Osteoblast (primary cell): ENCODE results near the gene CDKN1C. TPM values are rescaled to one million over a fixed set of nuclear protein-coding genes. Genes with fewer than 3 reads are reported as not detected.

Experiments
- DNase-seq: peaks from one replicate; pipeline ENCODE4 v3.0.0; 2011; ENCODE audit warnings: low spot score, mixed read lengths; ENCODE audit not compliant: insufficient read length; ENCODE audit errors: missing footprints
- H2AFZ ChIP-seq: 2 replicates; pipeline ENCODE4 v1.6.0; 2011; ENCODE audit warnings: mild to moderate bottlenecking, low read length
- H3K27ac ChIP-seq: 2 replicates; pipeline ENCODE4 v1.5.1; 2011; ENCODE audit warnings: mild to moderate bottlenecking, low read depth, low read length, moderate library complexity
- H3K27me3 ChIP-seq: 2 replicates; pipeline ENCODE4 v1.6.0; 2012; ENCODE audit warnings: mild to moderate bottlenecking, control low read depth, inconsistent platforms, low read length, moderate library complexity; ENCODE audit not compliant: insufficient read depth
- H3K36me3 ChIP-seq: 2 replicates; pipeline ENCODE4 v1.5.1; 2011; ENCODE audit warnings: mild to moderate bottlenecking, low read length, control low read depth, moderate library complexity; ENCODE audit not compliant: insufficient read depth
- H3K4me1 ChIP-seq: 2 replicates; pipeline ENCODE4 v1.5.1; 2011; ENCODE audit warnings: mild to moderate bottlenecking, low read length, control low read depth, moderate library complexity; ENCODE audit not compliant: insufficient read depth
- H3K4me2 ChIP-seq: 2 replicates; pipeline ENCODE4 v1.6.0; 2011; ENCODE audit warnings: mild to moderate bottlenecking, low read length; ENCODE audit not compliant: insufficient read depth
- H3K4me3 ChIP-seq: fragments of 200-600 bp; sonication (generic); 3 replicates; pipeline ENCODE4 v1.5.1; 2012; ENCODE audit warnings: mild to moderate bottlenecking, low read length, inconsistent platforms; ENCODE audit not compliant: insufficient read depth
- H3K79me2 ChIP-seq: 2 replicates; pipeline ENCODE4 v1.6.0; 2012; ENCODE audit warnings: mild to moderate bottlenecking, low read length, control low read depth, inconsistent platforms; ENCODE audit not compliant: insufficient read depth
- H3K9me3 ChIP-seq: 2 replicates; pipeline ENCODE4 v1.5.1; 2011; ENCODE audit warnings: low read depth, low read length, control low read depth
- H4K20me1 ChIP-seq: 2 replicates; pipeline ENCODE4 v1.6.0; 2012; ENCODE audit warnings: mild to moderate bottlenecking, low read length, control low read depth; ENCODE audit not compliant: insufficient read depth
- CTCF ChIP-seq: IDR thresholded peaks from 2 replicates; pipeline ENCODE4 v1.5.1; 2011; ENCODE audit warnings: mild to moderate bottlenecking, low read depth, low read length, moderate library complexity; ENCODE audit errors: extremely low read depth
- total RNA-seq: library from RNA; depleted of rRNA; stranded (reverse); fragments of >200 nt; gene quantifications from 2 replicates; pipeline ENCODE4 v1.2.3, GENCODE V29; 2012

CDKN1C gene
- total RNA-seq, 1 donor = 10.9 TPM

- H3K27me3 ChIP-seq = no peaks in the 10 kb centered on the region
- no peak for TF ChIP-seq CTCF
- H3K9me3 ChIP-seq = no peaks in the 10 kb centered on the region
- H3K27ac ChIP-seq = no peak overlapping the region
- H3K36me3 ChIP-seq = no peaks in the 10 kb centered on the region
- no peak for DNase-seq
- no peaks in the 10 kb centered on the region for H3K4me1 ChIP-seq
- H4K20me1 ChIP-seq = peaks cover 1% of the 10 kb centered on the region
- H3K4me3 ChIP-seq = no peak overlapping the region
- H3K79me2 ChIP-seq = peaks cover 6% of the 10 kb centered on the region
- no peak overlapping the region for H3K4me2 ChIP-seq
- no peak overlapping the region for H2AFZ ChIP-seq
Observed at GRCh38 chr11:2921742-2922493, 36.3 kb upstream of the CDKN1C start.

GRCh38 chr11:2921261-2921660 is 35.7 kb upstream of the CDKN1C start:
- H3K4me2 ChIP-seq = no peak overlapping the region
- no peaks in the 10 kb centered on the region for H3K79me2 ChIP-seq
- H3K4me3 ChIP-seq = no peak overlapping the region
- no peak overlapping the region for H3K27ac ChIP-seq
- H3K4me1 ChIP-seq = no peaks in the 10 kb centered on the region
- TF ChIP-seq CTCF = no peak
- no peaks in the 10 kb centered on the region for H3K36me3 ChIP-seq
- no peak for DNase-seq
- no peak overlapping the region for H2AFZ ChIP-seq
- no peaks in the 10 kb centered on the region for H3K27me3 ChIP-seq
- H4K20me1 ChIP-seq = no peaks in the 10 kb centered on the region
- no peaks in the 10 kb centered on the region for H3K9me3 ChIP-seq

GRCh38 chr11:2920343-2920742 is 34.8 kb upstream of the CDKN1C start:
- H3K79me2 ChIP-seq = no peaks in the 10 kb centered on the region
- no peak for TF ChIP-seq CTCF
- H3K9me3 ChIP-seq = no peaks in the 10 kb centered on the region
- no peak for DNase-seq
- no peak overlapping the region for H3K4me2 ChIP-seq
- H3K4me3 ChIP-seq = no peak overlapping the region
- no peak overlapping the region for H3K27ac ChIP-seq
- H3K4me1 ChIP-seq = no peaks in the 10 kb centered on the region
- no peaks in the 10 kb centered on the region for H3K27me3 ChIP-seq
- no peaks in the 10 kb centered on the region for H3K36me3 ChIP-seq
- no peaks in the 10 kb centered on the region for H4K20me1 ChIP-seq
- H2AFZ ChIP-seq = no peak overlapping the region

- no peaks in the 10 kb centered on the region for H3K79me2 ChIP-seq
- H3K4me1 ChIP-seq = no peaks in the 10 kb centered on the region
- no peaks in the 10 kb centered on the region for H3K36me3 ChIP-seq
- H3K9me3 ChIP-seq = no peaks in the 10 kb centered on the region
- no peaks in the 10 kb centered on the region for H3K27me3 ChIP-seq
- no peak overlapping the region for H2AFZ ChIP-seq
- H4K20me1 ChIP-seq = no peaks in the 10 kb centered on the region
- no peak for TF ChIP-seq CTCF
- no peak overlapping the region for H3K4me2 ChIP-seq
- no peak overlapping the region for H3K4me3 ChIP-seq
- H3K27ac ChIP-seq = no peak overlapping the region
- DNase-seq = no peak
Observed at GRCh38 chr11:2919837-2920236, 34.3 kb upstream of the CDKN1C start.
